Glomerular visceral epithelial cell (primary cell): Measurements from ENCODE around the gene SNRNP40.
A peak's percentile ranks its signal among the peaks of the same experiment; 100 is the strongest.
"Not testable (repeated sequence)": the region's sequence is repeated elsewhere in the genome, so short reads cannot be mapped to it uniquely, and the experiment has no call there.

ENCODE experiments used
- DNase-seq: peaks from one replicate; pipeline ENCODE4 v3.0.0-alpha.2; 2016; ENCODE audit errors: extremely low spot score

SNRNP40 gene

DNA sequence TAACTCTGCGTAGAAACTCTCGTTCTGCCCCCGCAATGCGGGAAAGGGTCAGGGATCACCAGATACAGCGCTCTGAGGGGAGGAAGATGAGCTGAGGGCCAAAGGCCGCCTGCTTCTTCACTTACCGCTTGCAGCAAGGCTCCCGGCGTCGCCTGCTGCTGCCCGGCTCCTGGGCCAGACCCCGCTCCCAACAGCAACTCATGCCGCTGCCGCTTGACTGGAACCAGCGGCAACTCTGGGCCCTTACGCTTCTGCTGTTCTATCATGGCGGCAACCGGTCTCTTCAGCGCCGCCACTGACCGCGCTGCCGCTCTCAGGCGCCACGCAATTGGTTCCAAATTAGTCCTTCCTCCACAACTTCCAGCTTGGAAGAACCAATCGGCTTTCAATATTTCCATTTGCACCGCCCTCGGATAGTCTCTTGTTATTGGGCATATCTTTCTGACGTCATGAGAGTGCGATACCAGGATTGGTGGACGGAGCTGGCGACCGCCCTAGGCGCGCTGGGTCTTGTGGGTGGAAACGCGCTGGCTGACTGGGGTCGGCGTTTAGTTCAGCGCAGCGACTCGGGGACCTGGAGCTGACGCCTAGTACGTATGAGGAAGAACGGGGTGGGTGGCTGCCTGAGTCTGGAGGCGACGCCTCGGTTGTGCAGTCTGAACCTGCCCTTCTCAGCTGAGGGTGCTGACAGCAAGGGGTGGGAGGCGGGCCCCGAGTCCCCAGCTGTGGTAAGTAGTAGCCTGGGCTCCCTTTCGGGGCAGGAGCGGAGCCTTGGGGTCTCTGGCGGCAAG is at the start of gene SNRNP40, which contains the start of gene ZCCHC17:
Gene SNRNP40, minus strand, starts transcription at position 303 of the 791 bp plus-strand sequence. Its CDS starts 37 bp downstream, at position 266.
Gene ZCCHC17, plus strand, starts transcription at position 547 of the 791 bp plus-strand sequence. CDS start 13,067 bp downstream, outside the sequence.
- peak; percentile 98 for DNase-seq

DNA sequence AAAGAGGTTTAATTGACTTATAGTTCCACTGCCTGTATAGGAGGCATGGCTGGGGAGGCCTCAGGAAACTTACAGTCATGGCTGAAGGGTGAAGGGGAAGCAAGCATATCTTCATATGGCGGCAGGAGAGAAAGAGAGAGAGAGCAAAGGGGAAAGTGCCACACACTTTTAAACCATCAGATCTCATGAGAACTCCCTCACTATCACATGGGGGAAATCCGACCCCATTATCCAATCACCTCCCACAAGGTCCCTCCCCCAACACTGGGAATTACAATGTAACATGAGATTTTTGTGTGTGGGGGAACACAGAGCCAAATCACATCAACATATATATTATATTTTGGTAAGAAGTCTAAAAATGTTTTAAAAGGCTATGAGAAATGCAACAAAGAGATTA is 49.0 kb upstream of the SNRNP40 start:
- no peak for DNase-seq

DNA sequence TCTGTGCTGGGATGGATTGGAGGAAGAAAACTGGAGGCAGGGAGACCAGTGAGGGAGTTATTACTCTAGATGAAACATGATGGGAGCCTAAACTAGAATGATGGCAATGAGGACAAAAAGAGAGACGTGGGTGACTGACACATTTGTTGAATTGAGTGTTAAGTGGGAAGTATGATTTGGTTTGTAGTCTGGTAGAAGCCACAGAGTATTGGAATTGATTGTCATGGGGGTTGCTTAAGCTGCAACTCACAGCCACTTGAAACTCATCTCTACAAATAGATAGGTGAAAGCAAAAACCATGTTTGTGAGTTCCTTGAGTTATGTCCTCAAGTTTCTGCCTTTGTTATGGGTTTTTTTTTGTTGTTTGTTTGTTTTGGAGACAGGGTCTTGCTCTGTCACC is 47.9 kb upstream of the SNRNP40 start:
- DNase-seq, result no peak

DNA sequence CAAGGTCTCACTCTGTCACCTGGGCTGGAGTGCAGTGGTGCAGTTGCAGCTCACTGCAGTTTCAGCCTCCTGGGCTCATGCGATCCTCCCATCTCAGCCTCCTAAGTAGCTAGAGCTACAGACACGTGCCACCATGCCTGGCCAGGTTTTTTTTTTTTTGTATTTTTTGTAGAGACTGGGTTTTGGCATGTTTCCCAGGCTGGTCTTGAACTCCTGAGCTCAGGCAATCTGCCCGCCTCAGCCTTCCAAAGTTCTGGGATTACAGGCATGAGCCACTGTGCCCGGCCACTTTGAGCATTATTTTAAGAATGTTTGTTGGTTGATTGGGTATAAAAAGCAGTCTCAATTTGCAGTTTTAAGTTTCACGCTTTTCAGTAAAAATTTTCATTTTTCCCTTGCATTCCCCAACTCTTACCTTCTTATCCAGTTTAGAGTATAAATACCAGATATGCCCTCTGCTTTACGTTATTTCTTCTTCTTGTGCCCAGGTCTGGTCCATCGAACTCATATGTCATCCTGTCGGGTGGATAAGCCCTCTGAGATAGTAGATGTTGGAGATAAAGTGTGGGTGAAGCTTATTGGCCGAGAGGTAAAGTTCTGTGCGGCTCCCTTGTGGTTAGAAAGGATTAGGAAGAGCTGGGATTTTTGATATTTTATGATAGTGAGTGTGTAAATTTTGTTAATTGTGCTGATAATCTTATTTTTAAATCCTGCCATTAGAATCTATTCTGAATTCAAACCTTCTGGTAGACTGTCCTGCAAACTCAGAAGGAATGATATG is 40.3 kb upstream of the SNRNP40 start:
- DNase-seq, result no peak

DNA sequence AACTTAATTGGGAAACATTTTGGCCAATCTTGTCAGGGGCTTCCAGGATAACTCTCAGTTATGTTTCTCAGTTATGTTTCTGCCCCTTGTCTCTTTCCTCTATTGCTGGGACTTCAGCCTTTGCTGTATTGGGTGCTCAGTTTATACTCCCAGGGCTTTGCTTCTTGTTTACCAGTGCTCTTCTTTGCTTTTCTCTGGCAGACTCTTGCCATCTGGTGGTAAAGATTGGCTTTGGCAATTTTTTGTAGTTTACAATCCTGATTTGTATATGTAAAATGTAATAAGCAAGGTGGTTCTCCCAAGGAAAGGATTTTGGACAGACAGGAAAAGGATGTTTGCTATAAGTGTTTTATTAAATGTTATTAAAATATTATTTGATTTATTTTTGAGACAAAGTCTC is 38.4 kb upstream of the SNRNP40 start:
- DNase-seq, result peak; percentile 29

DNA sequence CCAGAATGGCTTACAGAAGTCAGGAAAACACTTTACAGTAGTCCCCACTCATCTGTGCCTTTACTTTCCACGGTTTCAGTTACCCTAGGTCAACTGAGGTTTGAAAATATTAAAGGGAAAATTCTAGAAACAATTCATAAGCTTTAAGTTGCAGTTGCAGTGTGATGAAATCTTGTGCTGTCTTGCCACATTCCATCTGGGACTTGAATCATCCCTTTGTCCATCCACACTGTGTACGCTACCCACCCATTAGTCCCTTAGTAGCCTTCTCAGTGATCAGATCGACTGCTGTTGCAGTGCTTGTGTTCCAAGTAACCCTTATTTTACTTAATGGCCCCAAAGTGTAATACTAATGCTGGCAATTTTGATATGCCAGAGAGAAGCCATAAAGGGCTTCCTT is 30.8 kb upstream of the SNRNP40 start:
- no peak for DNase-seq

DNA sequence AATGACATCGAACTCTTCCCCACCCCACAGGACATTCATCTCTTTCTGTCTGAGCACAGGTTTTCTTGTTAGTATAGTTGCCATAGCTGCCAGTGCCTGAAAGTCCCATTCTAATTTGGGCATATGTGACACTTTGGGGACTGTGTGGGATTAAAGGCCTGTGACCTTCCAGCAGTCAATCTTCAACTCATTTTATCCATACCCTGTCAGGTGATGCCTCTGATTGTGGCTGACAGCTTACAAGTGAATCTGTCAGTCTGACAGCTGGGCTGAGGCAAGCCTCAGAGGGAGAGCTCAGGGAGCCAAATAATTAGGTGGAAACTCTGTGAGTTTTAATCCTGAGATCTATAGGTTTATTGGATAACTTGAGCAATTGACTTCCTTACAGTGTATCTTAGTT is 29.9 kb upstream of the SNRNP40 start:
- DNase-seq, result no peak

DNA sequence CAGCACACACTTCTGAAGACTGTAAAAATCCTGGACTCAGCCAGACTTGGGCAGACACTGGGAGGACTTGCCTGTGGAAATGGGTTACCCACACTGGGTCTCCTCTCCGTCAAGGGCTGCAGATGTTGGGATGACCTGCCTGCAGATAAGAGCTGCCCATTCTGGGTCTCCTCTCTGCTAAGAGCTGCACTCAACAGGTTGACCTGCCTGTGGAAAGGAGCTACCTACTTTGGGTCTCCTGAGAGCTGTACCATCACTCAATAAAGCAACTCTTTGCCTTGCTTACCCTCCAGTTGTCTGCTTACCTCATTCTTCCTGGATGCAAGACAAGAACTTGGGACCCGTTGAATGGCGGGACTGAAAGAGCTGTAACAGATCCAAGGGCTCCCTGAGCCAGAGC is 28.4 kb upstream of the SNRNP40 start:
- DNase-seq, result no peak

DNA sequence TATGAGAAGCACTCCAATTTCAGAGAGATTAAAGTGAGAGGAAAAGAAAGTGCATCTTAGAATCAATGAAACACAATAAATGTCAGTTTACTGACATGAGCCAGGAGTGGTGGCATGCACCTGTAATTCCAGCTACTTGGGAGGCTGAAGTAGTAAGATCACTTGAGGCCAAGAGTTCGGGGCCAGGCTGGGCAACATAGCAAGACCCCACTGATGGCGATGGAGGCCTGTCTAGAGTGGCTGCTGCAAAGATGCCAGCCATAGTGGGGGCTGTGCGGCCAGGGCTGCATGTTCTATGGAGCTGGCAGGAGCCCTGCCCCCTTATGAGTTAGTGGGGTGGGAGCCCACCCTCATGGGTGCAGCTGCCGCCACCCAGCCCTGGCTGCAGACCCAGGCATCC is 27.5 kb upstream of the SNRNP40 start:
- no peak for DNase-seq

DNA sequence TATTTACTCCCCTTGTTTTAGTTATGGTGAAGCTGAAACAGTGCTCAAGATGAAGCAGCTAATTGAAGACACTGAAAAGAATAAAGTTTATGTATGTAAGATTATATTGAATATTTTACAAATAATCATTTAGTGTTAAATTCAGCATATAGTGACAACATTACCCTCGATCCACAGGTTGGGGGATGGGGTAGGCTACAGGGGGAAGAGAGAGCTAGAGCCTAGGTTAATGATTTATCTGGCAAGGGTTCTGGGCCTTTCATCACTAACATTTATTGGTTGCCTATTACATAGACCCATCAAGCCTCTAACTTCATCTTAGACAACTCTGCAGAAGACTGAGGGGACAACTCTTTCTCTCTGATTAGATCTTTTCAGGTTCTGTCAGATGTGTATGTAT is 21.6 kb upstream of the SNRNP40 start:
- DNase-seq, result no peak

DNA sequence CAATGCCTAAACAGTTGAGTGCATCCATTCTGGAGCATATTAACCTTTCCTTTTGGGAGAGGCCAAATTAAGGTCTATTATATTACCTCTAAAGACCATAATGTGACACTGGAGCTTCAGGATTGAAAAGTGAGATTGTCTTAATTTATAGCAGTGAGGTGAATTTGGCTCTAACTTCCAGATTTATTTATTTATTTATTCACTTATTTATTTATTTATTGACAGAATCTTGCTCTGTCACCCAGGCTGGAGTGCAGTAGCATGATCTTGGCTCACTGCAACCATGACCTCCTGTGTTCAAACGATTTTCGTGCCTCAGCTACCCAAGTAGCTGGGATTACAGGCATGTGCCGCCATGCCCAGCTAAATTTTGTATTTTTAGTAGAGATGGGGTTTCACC is 19.3 kb upstream of the SNRNP40 start:
- no peak for DNase-seq

DNA sequence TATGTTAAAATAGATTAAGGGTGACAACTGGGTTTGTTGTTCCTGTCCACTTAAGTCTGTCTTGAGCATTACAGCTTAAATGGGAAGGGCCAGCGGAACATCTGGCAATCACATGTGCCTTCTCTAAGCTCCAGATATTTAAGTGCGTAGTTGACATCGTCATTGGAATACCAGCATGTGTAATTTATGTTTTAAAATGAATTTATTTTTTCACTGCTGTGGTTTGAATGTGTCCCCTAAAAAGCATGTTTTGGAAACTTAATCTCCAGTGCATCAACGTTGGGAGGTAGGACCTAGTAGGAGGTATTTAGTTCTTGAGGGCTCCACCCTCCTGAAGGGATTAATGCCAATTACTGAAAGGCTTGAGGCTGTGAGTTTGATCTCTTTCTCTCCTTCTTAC is 13.6 kb upstream of the SNRNP40 start:
- DNase-seq, result no peak

DNA sequence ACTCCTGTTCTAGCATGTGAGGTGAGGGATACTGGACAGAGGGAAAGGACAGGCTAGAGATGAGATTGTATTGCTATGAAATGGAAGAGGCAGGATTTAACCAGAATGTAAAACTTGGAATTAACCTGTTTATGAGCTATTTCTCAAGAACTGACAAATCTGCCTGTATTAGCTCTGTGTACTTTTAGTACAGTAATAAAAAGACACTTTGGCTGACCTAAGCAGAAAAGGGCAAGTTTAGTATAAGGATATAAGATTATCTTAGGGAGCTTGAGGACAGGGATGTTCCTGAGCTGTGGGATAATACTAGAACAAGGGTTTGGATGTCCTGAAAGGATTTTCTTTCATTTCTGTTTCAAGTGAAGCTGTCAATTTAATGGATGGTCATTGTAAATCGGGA is 11.4 kb upstream of the SNRNP40 start:
- DNase-seq, result no peak

DNA sequence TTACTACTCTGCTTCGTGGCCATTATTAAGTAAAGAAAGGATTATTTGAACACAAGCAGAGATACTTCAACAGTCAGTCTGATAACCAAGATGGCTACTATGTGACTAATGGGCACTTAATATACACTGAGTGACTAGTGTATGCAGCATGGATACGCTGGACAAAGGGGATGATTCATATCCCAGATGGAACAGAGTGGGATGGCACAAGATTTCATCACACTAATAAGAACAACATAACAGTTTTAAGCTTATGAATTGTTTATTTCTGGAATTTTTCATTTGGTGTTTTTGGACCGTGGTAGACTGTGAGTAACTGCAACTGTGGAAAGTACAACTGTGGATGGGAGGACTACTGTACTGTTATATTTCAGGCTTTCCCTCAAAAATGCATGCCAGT is 9.7 kb upstream of the SNRNP40 start:
- DNase-seq, result peak; percentile 52

DNA sequence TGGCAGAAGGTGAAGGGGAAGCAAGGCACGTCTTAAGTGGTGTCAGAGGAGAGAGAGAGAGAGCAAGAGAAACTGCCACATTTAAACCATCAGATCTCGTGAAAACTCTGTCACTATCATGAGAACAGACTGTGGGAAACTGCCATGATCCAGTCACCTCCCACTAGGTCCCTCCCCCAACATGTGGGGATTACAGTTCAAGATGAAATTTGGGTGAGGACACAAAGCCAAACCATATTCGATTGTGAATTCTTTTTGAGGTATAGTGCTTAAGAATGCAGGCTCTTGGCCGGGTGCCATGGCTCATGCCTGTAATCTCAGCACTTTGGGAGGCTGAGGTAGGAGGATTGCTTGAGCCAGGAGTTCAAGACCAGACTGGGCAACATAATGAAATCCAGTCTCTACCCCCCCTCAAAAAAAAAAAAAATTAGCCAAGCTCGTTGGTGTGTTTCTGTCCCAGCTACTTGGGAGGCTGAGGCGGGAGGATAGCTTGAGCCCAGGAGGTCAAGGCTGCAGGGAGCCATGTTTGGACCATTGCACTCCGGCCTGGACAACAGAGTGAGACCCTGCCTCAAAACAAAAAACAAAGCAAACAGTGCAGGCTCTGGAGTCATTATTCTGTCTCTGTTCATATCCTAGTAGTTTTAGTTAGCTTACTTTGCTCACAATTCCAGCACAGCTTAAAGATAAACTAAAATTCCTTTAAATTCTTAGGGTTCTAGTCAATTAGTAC is 6.3 kb upstream of the SNRNP40 start:
- no peak for DNase-seq

DNA sequence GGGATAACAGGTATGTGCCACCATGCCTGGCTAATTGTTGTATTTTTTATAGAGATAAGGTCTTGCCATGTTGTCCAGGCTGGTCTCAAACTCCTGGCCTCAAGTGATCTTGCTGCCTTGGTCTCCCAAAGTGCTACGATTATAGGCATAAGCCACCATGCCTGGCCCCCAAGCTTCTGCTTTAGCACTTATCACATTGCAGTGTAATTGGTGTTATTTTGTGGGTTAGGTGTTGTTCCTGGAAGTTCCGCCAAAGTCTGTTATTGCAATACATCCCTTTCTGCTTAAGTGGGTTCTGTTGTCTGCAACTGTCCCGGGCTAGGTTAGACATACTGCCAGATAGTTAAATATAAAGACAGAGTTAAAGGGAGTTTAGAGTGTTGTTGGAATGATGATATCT is 3.6 kb upstream of the SNRNP40 start:
- no peak for DNase-seq

DNA sequence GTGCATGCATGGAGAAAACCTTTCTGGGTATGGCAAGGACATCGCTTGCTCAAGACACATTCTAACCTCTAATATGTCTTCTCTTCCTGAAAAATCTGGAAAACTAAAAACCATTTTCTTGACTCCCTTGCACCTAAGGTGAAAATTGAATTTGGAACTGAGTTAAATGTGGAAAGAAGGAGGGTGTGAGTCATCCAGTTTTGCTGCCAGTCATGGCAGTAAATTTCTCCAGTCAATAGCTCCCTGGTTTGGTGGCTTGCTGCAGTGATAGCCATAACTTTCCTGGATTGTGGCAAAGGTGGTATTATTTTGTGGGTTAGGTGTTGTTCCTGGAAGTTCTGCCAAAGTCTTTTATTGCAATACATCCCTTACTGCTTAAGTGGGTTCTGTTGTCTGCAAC is 2.8 kb upstream of the SNRNP40 start:
- no peak for DNase-seq

DNA sequence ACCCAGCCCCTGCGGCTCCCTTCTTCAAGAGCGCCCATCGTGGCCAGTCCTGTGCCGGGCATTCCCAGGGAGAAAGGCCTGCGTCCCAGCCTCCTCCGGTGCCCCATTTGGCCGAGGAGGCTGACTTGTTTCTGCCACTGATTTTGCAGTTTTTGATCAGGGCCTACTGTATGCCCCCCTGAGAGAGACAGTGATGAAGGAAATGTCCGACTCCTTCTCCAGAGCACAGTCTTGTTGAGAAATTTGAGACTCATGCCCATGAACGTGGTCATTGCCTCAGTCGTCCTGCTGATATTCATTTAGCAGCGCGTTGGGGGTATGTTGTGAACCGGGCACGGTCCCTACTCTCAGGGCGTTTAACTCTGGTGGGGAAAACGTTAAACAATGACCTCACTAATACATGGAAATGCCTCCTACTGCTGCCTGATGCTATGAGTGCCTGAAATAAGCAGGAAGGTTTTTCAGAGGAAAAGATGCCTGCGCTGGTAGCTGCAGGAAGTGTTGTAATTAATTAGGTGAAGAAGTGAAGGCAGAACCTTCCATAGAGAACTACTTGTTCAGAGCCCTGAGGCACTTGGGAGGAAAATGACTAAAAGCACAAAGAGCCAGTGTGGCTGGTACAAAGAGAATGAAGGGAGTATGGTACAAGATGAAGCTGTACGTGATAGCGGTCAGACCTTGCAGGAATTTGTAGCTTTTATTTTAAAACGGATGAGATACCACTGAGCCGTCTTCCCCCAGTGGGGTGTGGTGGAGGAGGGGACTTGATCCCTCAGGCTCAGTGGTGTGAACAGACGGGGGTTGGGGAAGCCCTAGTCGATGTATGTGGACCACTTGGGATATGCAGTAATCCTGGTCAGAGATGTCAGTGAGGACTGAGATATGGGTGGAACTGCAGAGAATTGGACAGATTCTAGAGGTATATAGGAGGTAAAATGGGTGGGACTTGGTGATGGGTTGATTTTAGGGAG is 974 bp upstream of the SNRNP40 start:
- DNase-seq, result no peak

DNA sequence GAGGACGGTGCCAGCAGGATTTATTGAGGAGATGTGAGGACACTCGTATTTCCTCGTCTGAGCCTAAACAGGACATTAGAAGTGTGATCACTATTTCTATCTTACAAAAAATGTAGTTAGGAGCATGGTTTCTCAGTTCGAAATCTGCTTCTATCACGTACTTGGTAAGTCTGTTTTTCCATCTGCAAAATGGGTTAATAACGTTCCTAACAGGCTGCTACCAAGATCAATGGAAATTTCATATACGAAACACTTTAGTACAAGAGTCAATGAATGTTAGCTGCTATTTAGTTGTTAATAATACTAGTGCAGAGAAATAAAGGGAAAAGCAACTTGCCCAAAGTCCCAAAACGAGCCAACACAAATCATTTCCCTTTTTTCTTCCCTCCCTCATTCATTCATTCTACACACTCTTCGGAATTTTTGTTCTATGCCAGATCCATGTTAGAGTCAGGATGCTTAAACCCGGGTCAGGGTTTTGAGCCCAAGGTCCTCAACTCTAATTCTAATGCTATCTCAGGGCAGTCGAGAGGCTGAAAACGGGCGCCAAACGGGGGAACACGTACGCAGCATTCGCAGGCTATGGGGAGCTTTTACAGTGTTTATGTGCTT is 608 bp downstream of the SNRNP40 start:
- no peak for DNase-seq

DNA sequence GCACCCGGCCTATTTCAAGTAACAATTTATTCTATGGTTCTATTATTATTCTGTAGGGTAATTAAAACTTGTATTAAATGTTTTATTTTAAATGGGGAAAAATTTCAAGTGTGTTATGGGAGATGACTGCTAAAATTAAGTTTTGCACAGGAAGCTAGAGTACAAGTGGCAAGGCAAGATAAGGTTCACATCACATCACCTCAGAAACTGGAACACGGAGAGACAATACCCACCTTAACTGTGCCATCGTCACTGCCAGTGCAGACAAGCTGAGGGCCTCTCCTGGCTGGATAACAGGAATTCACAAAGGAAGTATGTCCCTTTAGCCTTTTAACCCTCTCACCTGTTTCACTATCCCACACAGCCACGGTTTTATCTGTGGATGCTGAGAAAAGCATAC is 7.6 kb downstream of the SNRNP40 start:
- DNase-seq, result no peak

DNA sequence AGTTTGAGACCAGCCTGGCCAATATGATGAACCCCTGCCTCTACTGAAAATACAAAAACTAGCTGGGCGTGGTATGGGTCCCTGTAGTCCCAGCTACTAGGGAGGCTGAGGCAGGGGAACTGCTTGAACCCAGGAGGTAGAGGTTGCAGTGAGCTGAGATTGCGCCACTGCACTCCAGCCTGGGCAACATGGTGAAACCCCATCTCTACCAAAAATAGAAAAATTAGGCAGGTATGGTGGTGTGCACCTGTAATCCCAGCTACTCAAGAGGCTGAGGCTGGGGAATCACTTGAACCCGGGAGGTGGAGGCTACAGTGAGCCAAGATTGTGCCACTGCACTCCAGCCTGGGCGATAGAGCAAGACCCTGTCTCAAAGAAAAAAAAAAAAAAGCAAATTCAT is 8.8 kb downstream of the SNRNP40 start:
- DNase-seq, result not testable (repeated sequence)
